ENCODE measurements around the gene KIAA1755.

DNA sequence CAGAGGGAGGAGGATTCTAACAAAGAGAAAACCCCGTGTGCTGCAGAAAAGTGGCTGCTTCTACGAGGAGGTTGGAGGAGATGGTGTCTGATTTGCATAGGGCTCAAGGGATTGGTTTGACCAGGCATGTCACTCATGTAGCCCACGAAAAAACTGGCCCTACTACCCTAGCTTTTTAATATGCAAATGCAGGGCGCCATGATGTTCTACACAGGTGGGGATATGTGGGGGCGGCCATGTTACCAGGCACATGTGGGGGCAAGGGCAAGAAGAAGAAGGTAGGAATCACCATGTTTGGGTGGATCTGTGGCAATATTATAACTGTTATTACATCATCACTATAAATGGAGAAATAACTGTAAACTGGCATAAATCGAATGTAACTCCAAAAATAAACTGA lies 9.9 kb downstream of the KIAA1755 start:
- TF ChIP-seq POLR2AphosphoS5 (IDR thresholded peaks at IDR 0.05): no peak
- TF ChIP-seq CTCF (IDR thresholded peaks at IDR 0.05): no peak
